WI38 (cell line): Measurements from ENCODE around the gene MAD1L1.

Source experiments
- H3K4me3 ChIP-seq: 2 replicates; pipeline ENCODE4 v1.5.1; 2011; ENCODE audit warnings: low read depth, mild to moderate bottlenecking, control low read depth, low read length
- CTCF ChIP-seq: IDR thresholded peaks from 2 replicates; pipeline ENCODE4 v1.5.1; 2012; ENCODE audit warnings: low read depth, mild to moderate bottlenecking, control low read depth, low read length

Gene MAD1L1

DNA sequence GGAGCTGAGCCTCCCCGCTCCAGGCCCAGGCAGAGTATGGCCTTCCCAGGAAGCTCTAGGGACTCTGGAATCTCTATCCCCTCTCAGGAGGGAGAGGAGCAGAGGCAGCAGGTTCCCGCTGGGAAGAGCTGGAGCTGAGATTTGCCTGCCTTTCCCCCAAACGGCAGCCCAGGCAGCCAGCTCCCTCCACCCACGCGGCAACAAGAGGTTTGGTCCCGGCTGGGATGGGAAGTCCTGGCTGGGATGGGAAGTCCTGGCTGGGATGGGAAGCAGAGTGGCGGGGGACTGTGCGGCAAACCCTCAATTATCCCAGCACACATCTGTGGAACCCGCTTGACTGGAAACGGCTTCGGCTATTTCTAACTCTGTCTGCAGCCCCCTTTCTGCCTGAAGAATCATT lies 339.7 kb downstream of the MAD1L1 start:
- H3K4me3 ChIP-seq = no peak overlapping the region
- TF ChIP-seq CTCF = no peak

DNA sequence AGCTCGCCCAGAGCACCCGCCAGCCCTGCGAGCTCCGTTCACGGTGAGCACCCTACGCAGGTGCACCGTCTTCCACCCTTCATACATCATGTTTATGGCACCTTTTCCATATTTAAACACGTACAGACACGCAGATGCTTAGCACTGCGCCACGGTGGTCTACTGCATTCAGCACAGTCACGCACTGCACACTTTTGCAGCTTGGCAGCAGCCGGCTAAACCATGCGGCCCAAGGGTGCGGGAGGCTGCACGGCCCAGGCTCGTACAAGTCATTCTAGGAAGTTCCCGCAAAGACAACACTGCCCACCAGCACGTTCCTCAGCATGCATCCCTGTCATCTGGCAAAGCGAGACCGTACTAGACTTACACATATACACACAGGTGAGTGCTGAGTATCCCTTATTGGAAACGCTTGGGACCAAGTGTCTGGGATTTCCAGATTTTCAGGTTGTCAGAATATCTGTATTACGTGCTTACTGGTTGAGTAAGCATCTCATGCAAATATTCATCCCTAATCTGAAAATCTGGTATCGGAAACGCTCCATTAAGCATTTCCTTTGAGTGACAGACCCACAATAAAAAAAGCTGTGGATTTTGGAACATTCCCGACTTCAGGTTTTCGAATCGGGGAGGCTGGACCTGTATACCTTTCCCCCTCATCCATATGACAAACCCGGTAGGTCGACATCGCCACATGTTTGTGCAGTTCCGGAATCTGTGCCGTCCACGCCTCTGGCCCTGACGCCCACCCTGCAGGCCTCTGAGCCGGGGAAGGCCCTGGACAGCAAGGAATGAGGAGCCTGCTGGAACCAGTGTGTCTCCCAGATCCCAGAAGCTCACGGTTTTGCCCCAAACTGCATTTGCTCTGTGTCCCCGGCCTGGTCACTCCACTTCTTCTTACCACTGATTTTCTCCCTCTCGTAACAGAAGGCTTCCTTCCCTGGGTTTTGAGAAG lies 340.5 kb downstream of the MAD1L1 start:
- no peak overlapping the region for H3K4me3 ChIP-seq
- no peak for TF ChIP-seq CTCF

DNA sequence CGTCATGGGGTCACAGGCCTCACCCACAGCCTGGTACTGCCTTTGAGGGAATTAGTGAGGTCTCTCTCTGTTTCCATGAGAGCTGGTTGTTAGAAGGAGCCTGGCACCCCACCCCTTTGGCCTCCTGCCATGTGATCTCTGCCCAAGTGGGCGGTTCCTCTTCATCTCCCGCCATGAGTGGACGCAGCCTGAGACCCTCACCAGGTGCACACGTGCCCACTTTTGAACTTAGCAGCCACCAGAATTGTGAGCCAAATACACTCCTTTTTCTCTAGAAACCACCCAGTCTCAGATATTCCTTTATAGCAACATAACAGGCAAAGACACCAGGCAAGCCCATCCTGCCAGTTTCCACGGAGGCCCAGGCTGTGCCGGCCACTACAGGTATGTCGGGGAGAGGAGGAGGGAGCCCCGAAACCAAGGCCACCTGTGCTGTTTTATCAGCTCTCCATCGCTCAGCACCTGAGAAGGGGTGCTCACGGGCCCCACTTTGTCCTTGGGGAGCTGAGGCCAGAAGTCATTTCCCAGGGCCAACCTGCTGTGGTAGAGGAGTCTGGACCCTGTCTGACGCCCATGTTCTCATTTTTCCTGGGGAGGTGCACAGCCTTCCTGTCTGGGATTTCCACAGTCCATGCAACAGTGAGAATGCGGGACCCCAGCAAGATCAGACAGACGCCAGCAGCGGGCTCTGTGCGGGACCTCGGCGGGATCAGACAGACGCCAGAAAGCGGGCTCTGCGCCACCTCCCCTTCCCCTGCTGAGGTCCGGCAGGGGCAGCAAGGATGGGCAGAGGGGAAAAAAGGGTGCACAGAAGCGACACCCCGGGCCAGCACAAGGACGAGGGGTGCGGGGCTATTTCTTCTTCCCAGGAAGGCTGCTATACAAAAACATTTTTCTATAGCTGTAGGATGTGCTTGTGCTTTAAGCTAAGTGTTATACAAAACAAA lies 342.2 kb downstream of the MAD1L1 start:
- no peak overlapping the region for H3K4me3 ChIP-seq
- no peak for TF ChIP-seq CTCF

DNA sequence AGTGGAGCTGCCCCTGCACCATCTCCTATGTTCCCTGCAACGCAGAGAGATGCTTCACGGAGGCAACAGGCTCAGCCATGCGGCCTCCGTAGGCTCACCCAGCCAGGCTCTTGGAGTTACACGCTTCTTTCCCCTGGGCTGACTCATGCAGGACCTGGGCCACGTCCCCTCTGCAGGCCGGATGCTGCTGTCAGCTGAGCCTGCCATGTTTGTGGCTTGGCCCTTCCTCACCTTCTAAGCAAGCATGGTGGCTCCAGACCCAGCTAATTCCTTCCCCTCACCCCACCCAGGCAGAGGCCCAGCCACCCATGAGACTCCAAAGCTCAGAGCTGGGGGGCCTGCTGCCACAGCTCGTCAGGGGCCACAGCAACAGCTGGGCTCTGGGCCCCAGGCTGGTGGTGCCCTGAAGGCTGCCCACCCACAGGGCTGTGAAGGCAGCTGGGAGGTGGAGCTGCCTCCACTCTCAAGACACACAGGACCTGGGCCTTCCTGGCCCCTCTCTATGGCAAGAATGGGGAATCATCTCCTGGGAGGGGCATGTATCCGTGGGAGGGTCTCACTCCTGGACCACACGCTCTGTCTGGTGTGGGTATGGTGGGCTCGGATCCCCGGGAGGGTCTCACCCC lies 343.1 kb downstream of the MAD1L1 start:
- no peak for TF ChIP-seq CTCF
- H3K4me3 ChIP-seq = no peak overlapping the region

GRCh38 chr7:1889091-1889490 lies 343.7 kb downstream of the MAD1L1 start:
- no peak for TF ChIP-seq CTCF
- no peak overlapping the region for H3K4me3 ChIP-seq

DNA sequence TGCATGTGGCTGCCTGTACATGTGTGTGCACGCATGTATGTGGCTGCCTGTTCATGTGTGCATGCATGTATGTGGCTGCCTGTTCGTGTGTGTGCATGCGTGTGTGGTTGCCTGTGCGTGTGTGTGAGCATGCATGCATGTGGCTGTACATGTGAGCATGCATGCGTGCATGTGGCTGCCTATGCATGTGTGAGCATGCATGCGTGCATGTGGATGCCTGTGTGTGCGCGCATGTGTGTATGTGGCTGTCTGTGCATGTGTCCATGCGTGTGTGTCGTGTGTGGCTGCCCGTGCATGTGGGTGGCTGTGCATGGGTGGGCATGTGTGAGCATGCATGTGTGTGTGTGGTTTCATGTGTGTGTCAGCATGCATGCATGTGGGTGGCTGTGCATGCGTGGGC lies 344.3 kb downstream of the MAD1L1 start:
- H3K4me3 ChIP-seq = no peak overlapping the region
- no peak for TF ChIP-seq CTCF
